ENCODE data around the gene CD19.
"Not testable (repeated sequence)": the region's sequence is repeated elsewhere in the genome, so short reads cannot be mapped to it uniquely, and the experiment has no call there.

CD19 gene

GRCh38 chr16:28931801-28932225 is at the start of gene CD19:
Gene CD19 (plus strand): TSS chr16:28931971. CDS start chr16:28932001, 30 bp downstream.
- no CpG with 5 or more reads among the region's 10 CpGs for WGBS (ENCODE audit: insufficient coverage, insufficient read length)
- no peak within 1 kb of the TSS for H3K27ac ChIP-seq (ENCODE audit: low read length)
- DNase-seq (ENCODE audit: low read depth, low spot score) = no peak
- no peaks in the 10 kb centered on the region for H3K36me3 ChIP-seq (ENCODE audit: control insufficient read depth, insufficient read depth, low read length)
- no peaks in the 10 kb centered on the region for H3K4me1 ChIP-seq (ENCODE audit: control insufficient read depth, insufficient read depth, low read length)
- no peaks in the 10 kb centered on the region for H3K9me3 ChIP-seq (ENCODE audit: control insufficient read depth, insufficient read depth, low read length)
- no peak within 1 kb of the TSS for H3K4me3 ChIP-seq (ENCODE audit: low read length)
- no peaks in the 10 kb centered on the region for H3K27me3 ChIP-seq (ENCODE audit: control insufficient read depth, insufficient read depth, low read length)

GRCh38 chr16:28882551-28883160 is 49.1 kb upstream of the CD19 start:
- H3K4me3 ChIP-seq (ENCODE audit: low read length) = no peak overlapping the region
- WGBS (ENCODE audit: insufficient coverage, insufficient read length) = no CpG with 5 or more reads among the region's 24 CpGs
- no peaks in the 10 kb centered on the region for H3K27me3 ChIP-seq (ENCODE audit: control insufficient read depth, insufficient read depth, low read length)
- H3K27ac ChIP-seq (ENCODE audit: low read length) = no peak overlapping the region
- no peak for DNase-seq (ENCODE audit: low read depth, low spot score)
- peaks cover 10% of the 10 kb centered on the region for H3K4me1 ChIP-seq (ENCODE audit: control insufficient read depth, insufficient read depth, low read length)
- H3K36me3 ChIP-seq (ENCODE audit: control insufficient read depth, insufficient read depth, low read length) = no peaks in the 10 kb centered on the region
- no peaks in the 10 kb centered on the region for H3K9me3 ChIP-seq (ENCODE audit: control insufficient read depth, insufficient read depth, low read length)

GRCh38 chr16:28883221-28883996 is 48.4 kb upstream of the CD19 start:
- Histone ChIP-seq H3K9me3 (ENCODE audit: control insufficient read depth, insufficient read depth, low read length) (no peaks in the 10 kb centered on the region), H3K4me3 (ENCODE audit: low read length) (no peak overlapping the region), H3K4me1 (ENCODE audit: control insufficient read depth, insufficient read depth, low read length) (peaks cover 10% of the 10 kb centered on the region), H3K36me3 (ENCODE audit: control insufficient read depth, insufficient read depth, low read length) (no peaks in the 10 kb centered on the region), H3K27ac (ENCODE audit: low read length) (no peak overlapping the region), H3K27me3 (ENCODE audit: control insufficient read depth, insufficient read depth, low read length) (no peaks in the 10 kb centered on the region)
- DNase-seq (ENCODE audit: low read depth, low spot score) = no peak
- WGBS (ENCODE audit: insufficient coverage, insufficient read length) = no CpG with 5 or more reads among the region's 25 CpGs

GRCh38 chr16:28884045-28884444 is 47.7 kb upstream of the CD19 start:
- Histone ChIP-seq H3K27ac (ENCODE audit: low read length) (no peak overlapping the region), H3K9me3 (ENCODE audit: control insufficient read depth, insufficient read depth, low read length) (no peaks in the 10 kb centered on the region), H3K27me3 (ENCODE audit: control insufficient read depth, insufficient read depth, low read length) (no peaks in the 10 kb centered on the region), H3K4me1 (ENCODE audit: control insufficient read depth, insufficient read depth, low read length) (peaks cover 10% of the 10 kb centered on the region), H3K4me3 (ENCODE audit: low read length) (no peak overlapping the region), H3K36me3 (ENCODE audit: control insufficient read depth, insufficient read depth, low read length) (no peaks in the 10 kb centered on the region)
- WGBS (ENCODE audit: insufficient coverage, insufficient read length) = no CpG with 5 or more reads among the region's 6 CpGs
- no peak for DNase-seq (ENCODE audit: low read depth, low spot score)

GRCh38 chr16:28886945-28887344 is 44.8 kb upstream of the CD19 start:
- Histone ChIP-seq H3K27ac (ENCODE audit: low read length) (no peak overlapping the region), H3K9me3 (ENCODE audit: control insufficient read depth, insufficient read depth, low read length) (no peaks in the 10 kb centered on the region), H3K27me3 (ENCODE audit: control insufficient read depth, insufficient read depth, low read length) (no peaks in the 10 kb centered on the region), H3K4me3 (ENCODE audit: low read length) (no peak overlapping the region), H3K36me3 (ENCODE audit: control insufficient read depth, insufficient read depth, low read length) (no peaks in the 10 kb centered on the region), H3K4me1 (ENCODE audit: control insufficient read depth, insufficient read depth, low read length) (peaks cover 7% of the 10 kb centered on the region)
- no CpG with 5 or more reads among the region's 10 CpGs for WGBS (ENCODE audit: insufficient coverage, insufficient read length)
- DNase-seq (ENCODE audit: low read depth, low spot score) = no peak

- not testable (repeated sequence) for DNase-seq (ENCODE audit: low read depth, low spot score); H3K27me3 ChIP-seq (ENCODE audit: control insufficient read depth, insufficient read depth, low read length); H3K9me3 ChIP-seq (ENCODE audit: control insufficient read depth, insufficient read depth, low read length); H3K4me3 ChIP-seq (ENCODE audit: low read length); H3K36me3 ChIP-seq (ENCODE audit: control insufficient read depth, insufficient read depth, low read length); H3K4me1 ChIP-seq (ENCODE audit: control insufficient read depth, insufficient read depth, low read length); H3K27ac ChIP-seq (ENCODE audit: low read length)
- no CpG with 5 or more reads among the region's 5 CpGs for WGBS (ENCODE audit: insufficient coverage, insufficient read length)
These were observed 41.4 kb upstream of the CD19 start for GRCh38 chr16:28890355-28890754.

GRCh38 chr16:28891964-28892890 is 39.5 kb upstream of the CD19 start:
- DNase-seq (ENCODE audit: low read depth, low spot score) = no peak
- Histone ChIP-seq H3K36me3 (ENCODE audit: control insufficient read depth, insufficient read depth, low read length) (no peaks in the 10 kb centered on the region), H3K27me3 (ENCODE audit: control insufficient read depth, insufficient read depth, low read length) (no peaks in the 10 kb centered on the region), H3K4me3 (ENCODE audit: low read length) (no peak overlapping the region), H3K9me3 (ENCODE audit: control insufficient read depth, insufficient read depth, low read length) (no peaks in the 10 kb centered on the region), H3K27ac (ENCODE audit: low read length) (no peak overlapping the region), H3K4me1 (ENCODE audit: control insufficient read depth, insufficient read depth, low read length) (no peaks in the 10 kb centered on the region)
- no CpG with 5 or more reads among the region's 14 CpGs for WGBS (ENCODE audit: insufficient coverage, insufficient read length)

GRCh38 chr16:28893291-28893690 is 38.5 kb upstream of the CD19 start:
- Histone ChIP-seq H3K9me3 (ENCODE audit: control insufficient read depth, insufficient read depth, low read length) (no peaks in the 10 kb centered on the region), H3K27me3 (ENCODE audit: control insufficient read depth, insufficient read depth, low read length) (no peaks in the 10 kb centered on the region), H3K27ac (ENCODE audit: low read length) (no peak overlapping the region), H3K4me1 (ENCODE audit: control insufficient read depth, insufficient read depth, low read length) (no peaks in the 10 kb centered on the region), H3K36me3 (ENCODE audit: control insufficient read depth, insufficient read depth, low read length) (no peaks in the 10 kb centered on the region), H3K4me3 (ENCODE audit: low read length) (no peak overlapping the region)
- no CpG with 5 or more reads among the region's 4 CpGs for WGBS (ENCODE audit: insufficient coverage, insufficient read length)
- no peak for DNase-seq (ENCODE audit: low read depth, low spot score)

- H3K4me1 ChIP-seq (ENCODE audit: control insufficient read depth, insufficient read depth, low read length) = no peaks in the 10 kb centered on the region
- no CpG with 5 or more reads among the region's 4 CpGs for WGBS (ENCODE audit: insufficient coverage, insufficient read length)
- no peak for DNase-seq (ENCODE audit: low read depth, low spot score)
- H3K9me3 ChIP-seq (ENCODE audit: control insufficient read depth, insufficient read depth, low read length) = no peaks in the 10 kb centered on the region
- H3K27me3 ChIP-seq (ENCODE audit: control insufficient read depth, insufficient read depth, low read length) = no peaks in the 10 kb centered on the region
- no peak overlapping the region for H3K4me3 ChIP-seq (ENCODE audit: low read length)
- no peaks in the 10 kb centered on the region for H3K36me3 ChIP-seq (ENCODE audit: control insufficient read depth, insufficient read depth, low read length)
- H3K27ac ChIP-seq (ENCODE audit: low read length) = no peak overlapping the region
These were observed 36.2 kb upstream of the CD19 start for GRCh38 chr16:28895609-28896008.

GRCh38 chr16:28897826-28898225 is 33.9 kb upstream of the CD19 start:
- no peaks in the 10 kb centered on the region for H3K4me1 ChIP-seq (ENCODE audit: control insufficient read depth, insufficient read depth, low read length)
- no peak overlapping the region for H3K27ac ChIP-seq (ENCODE audit: low read length)
- DNase-seq (ENCODE audit: low read depth, low spot score) = no peak
- no peaks in the 10 kb centered on the region for H3K9me3 ChIP-seq (ENCODE audit: control insufficient read depth, insufficient read depth, low read length)
- H3K27me3 ChIP-seq (ENCODE audit: control insufficient read depth, insufficient read depth, low read length) = no peaks in the 10 kb centered on the region
- H3K36me3 ChIP-seq (ENCODE audit: control insufficient read depth, insufficient read depth, low read length) = no peaks in the 10 kb centered on the region
- WGBS (ENCODE audit: insufficient coverage, insufficient read length) = no CpG with 5 or more reads among the region's 4 CpGs
- no peak overlapping the region for H3K4me3 ChIP-seq (ENCODE audit: low read length)

Data from iPS DF 6.9 (cell line).